H1 (cell line): ENCODE results near the gene DERL3. TPM values are rescaled to one million over a fixed set of nuclear protein-coding genes. Genes with fewer than 3 reads are reported as not detected.

ENCODE experiments used
- GABPA ChIP-seq: IDR thresholded peaks from 2 replicates; pipeline ENCODE4 v1.6.1; 2011; ENCODE audit warnings: mild to moderate bottlenecking, low read length, moderate library complexity, borderline replicate concordance; ENCODE audit not compliant: insufficient read depth
- YY1 ChIP-seq: IDR thresholded peaks from 2 replicates; pipeline ENCODE4 v1.6.1; 2011; ENCODE audit warnings: low read depth, mild to moderate bottlenecking, low read length
- polyA plus RNA-seq, 7 experiments: library from polyadenylated mRNA; depleted of rRNA in 3 of 7; stranded (reverse) in 5 of 7; unstranded in 2 of 7; fragments of >200 nt in 5 of 7; fragments of 200-250 nt in 2 of 7; gene quantifications; 1 replicate in 5 of 7; 2 replicates in 1 of 7; 4 replicates in 1 of 7; pipeline versions ENCODE4 v1.2.1 to v1.2.3, GENCODE V29; 2011 to 2013; ENCODE audit warnings: missing spikeins in 2 of 7, mixed read lengths in 2 of 7
- total RNA-seq: library from RNA; stranded (reverse); fragmentation: NEBNext Ultra II Directional; extraction: Animal tissue kit (Norgen Biotek cat#: 25700); gene quantifications from 2 replicates; pipeline ENCODE4 v1.2.1, GENCODE V29; 2021

DERL3 gene
- total and polyA plus RNA-seq, 2 of the 8 experiments (the other 6 are each of a cell fraction or from before 2014, with no cell fraction given), result 8.7 to 19.5 TPM

DNA sequence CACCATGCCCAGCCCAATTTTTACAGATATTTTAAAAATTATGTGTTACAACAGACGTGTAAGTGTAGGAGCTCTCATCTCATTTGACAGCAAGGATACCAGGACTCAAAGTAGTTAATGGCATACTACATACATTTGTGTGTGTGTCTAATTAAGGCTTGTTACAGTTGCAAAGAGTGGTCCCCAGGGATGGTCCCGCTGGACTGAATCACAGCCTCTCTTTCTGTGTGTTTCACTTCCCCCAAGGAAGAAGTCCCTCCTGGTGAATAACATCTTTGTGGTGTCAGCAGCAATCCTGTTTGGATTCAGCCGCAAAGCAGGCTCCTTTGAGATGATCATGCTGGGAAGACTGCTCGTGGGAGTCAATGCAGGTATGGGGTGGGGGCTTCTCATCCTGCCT is 36.1 kb upstream of the DERL3 start (continued):
- no peak for TF ChIP-seq YY1
- TF ChIP-seq GABPA, result no peak
